K562 (cell line): ENCODE measurements around the gene FASTK. TPM values are rescaled to one million over a fixed set of nuclear protein-coding genes. Genes with fewer than 3 reads are reported as not detected.
A peak's percentile ranks its signal among the peaks of the same experiment; 100 is the strongest.

Experiments
- BCLAF1 ChIP-seq, 2 experiments: fragments of 450-650 bp in 1 of 2; IDR thresholded peaks; 2 replicates each; pipeline ENCODE4 v1.6.1; 2011 to 2017; ENCODE audit warnings: low read depth in 2 of 2, antibody characterized with exemption in 1 of 2, borderline replicate concordance in 1 of 2, low read length in 1 of 2, mild to moderate bottlenecking in 1 of 2, mixed read lengths in 1 of 2; ENCODE audit not compliant: control insufficient read depth in 1 of 2
- BRF2 ChIP-seq: IDR thresholded peaks from 3 replicates; pipeline ENCODE4 v1.6.1; 2011; ENCODE audit warnings: borderline replicate concordance, mild to moderate bottlenecking; ENCODE audit not compliant: insufficient read length, insufficient read depth
- CBX1 ChIP-seq: sonication (generic); IDR thresholded peaks from 2 replicates; pipeline ENCODE4 v1.6.1; 2016; ENCODE audit warnings: antibody characterized with exemption, low read depth, mild to moderate bottlenecking
- CHAMP1 ChIP-seq: fragments of 450-650 bp; IDR thresholded peaks from 2 replicates; pipeline ENCODE4 v1.6.1; 2016; ENCODE audit warnings: mild to moderate bottlenecking
- GTF2A2 ChIP-seq: IDR thresholded peaks from 2 replicates; pipeline ENCODE4 v1.6.1; 2016; ENCODE audit warnings: mild to moderate bottlenecking, missing genetic modification characterization, missing compliant biosample characterization
- HNRNPK ChIP-seq: fragments of 200-400 bp; formaldehyde crosslinking; IDR thresholded peaks from one replicate; pipeline ENCODE4 v1.6.1; 2018; ENCODE audit warnings: mild to moderate bottlenecking, low read depth, low read length; ENCODE audit not compliant: poor library complexity, severe bottlenecking
- ZKSCAN8 ChIP-seq: fragments of 200-800 bp; sonication (Bioruptor generic); IDR thresholded peaks from 2 replicates; pipeline ENCODE4 v1.6.1; 2016; ENCODE audit warnings: missing genetic modification characterization, missing compliant biosample characterization
- ZNF695 ChIP-seq: fragments of 450-650 bp; formaldehyde crosslinking; IDR thresholded peaks from 2 replicates; pipeline ENCODE4 v1.4.0; 2020; ENCODE audit warnings: mild to moderate bottlenecking, moderate library complexity
- polyA plus RNA-seq, 8 experiments: library from polyadenylated mRNA; depleted of rRNA in 4 of 8; stranded (reverse) in 5 of 8; unstranded in 3 of 8; fragments of >200 nt; fragmentation: Nextera tagmentation in 2 of 8; fragmentation: Illumina TruSeq in 1 of 8; extraction: Ambion mirVana in 2 of 8; extraction: Trizol in 1 of 8; gene quantifications; 2 replicates each; pipeline versions ENCODE4 v1.2.1 to v1.2.3, GENCODE V29; 2011 to 2014; ENCODE audit warnings: inconsistent platforms in 1 of 8, missing spikeins in 1 of 8
- total RNA-seq, 7 experiments: library from RNA; depleted of rRNA in 6 of 7; stranded (reverse); fragments of >200 nt in 6 of 7; fragmentation: Illumina TruSeq in 2 of 7; extraction: Trizol in 2 of 7; gene quantifications; 2 replicates each; pipeline versions ENCODE4 v1.2.1 to v1.2.3, GENCODE V29; 2011 to 2021; ENCODE audit warnings: low replicate concordance in 1 of 7
- TF ChIP-seq, protein P1 (sequence below): fragments of 150-350 bp; IDR thresholded peaks from 2 replicates; pipeline ENCODE4 v1.6.1; 2014; ENCODE audit warnings: low read depth, mild to moderate bottlenecking, low read length, borderline replicate concordance
- TF ChIP-seq, protein P2 (sequence below): IDR thresholded peaks from 3 replicates; pipeline ENCODE4 v1.6.1; 2011; ENCODE audit warnings: borderline replicate concordance, mild to moderate bottlenecking, moderate library complexity; ENCODE audit not compliant: insufficient read length; ENCODE audit errors: extremely low read depth

Gene FASTK
- total and polyA plus RNA-seq, 9 of the 15 experiments (the other 6 are each of a cell fraction or from before 2014, with no cell fraction given): 0.51 to 150 (median 48.2) TPM

- no peak for TF ChIP-seq BRF2
- TF ChIP-seq HNRNPK: no peak
- TF ChIP-seq GTF2A2 (tag): no peak
- TF ChIP-seq, protein P1, sequence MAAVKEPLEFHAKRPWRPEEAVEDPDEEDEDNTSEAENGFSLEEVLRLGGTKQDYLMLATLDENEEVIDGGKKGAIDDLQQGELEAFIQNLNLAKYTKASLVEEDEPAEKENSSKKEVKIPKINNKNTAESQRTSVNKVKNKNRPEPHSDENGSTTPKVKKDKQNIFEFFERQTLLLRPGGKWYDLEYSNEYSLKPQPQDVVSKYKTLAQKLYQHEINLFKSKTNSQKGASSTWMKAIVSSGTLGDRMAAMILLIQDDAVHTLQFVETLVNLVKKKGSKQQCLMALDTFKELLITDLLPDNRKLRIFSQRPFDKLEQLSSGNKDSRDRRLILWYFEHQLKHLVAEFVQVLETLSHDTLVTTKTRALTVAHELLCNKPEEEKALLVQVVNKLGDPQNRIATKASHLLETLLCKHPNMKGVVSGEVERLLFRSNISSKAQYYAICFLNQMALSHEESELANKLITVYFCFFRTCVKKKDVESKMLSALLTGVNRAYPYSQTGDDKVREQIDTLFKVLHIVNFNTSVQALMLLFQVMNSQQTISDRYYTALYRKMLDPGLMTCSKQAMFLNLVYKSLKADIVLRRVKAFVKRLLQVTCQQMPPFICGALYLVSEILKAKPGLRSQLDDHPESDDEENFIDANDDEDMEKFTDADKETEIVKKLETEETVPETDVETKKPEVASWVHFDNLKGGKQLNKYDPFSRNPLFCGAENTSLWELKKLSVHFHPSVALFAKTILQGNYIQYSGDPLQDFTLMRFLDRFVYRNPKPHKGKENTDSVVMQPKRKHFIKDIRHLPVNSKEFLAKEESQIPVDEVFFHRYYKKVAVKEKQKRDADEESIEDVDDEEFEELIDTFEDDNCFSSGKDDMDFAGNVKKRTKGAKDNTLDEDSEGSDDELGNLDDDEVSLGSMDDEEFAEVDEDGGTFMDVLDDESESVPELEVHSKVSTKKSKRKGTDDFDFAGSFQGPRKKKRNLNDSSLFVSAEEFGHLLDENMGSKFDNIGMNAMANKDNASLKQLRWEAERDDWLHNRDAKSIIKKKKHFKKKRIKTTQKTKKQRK: no peak
- TF ChIP-seq, protein P2, sequence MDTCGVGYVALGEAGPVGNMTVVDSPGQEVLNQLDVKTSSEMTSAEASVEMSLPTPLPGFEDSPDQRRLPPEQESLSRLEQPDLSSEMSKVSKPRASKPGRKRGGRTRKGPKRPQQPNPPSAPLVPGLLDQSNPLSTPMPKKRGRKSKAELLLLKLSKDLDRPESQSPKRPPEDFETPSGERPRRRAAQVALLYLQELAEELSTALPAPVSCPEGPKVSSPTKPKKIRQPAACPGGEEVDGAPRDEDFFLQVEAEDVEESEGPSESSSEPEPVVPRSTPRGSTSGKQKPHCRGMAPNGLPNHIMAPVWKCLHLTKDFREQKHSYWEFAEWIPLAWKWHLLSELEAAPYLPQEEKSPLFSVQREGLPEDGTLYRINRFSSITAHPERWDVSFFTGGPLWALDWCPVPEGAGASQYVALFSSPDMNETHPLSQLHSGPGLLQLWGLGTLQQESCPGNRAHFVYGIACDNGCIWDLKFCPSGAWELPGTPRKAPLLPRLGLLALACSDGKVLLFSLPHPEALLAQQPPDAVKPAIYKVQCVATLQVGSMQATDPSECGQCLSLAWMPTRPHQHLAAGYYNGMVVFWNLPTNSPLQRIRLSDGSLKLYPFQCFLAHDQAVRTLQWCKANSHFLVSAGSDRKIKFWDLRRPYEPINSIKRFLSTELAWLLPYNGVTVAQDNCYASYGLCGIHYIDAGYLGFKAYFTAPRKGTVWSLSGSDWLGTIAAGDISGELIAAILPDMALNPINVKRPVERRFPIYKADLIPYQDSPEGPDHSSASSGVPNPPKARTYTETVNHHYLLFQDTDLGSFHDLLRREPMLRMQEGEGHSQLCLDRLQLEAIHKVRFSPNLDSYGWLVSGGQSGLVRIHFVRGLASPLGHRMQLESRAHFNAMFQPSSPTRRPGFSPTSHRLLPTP: no peak
- TF ChIP-seq ZNF695 (CRISPR knock-in tag): no peak
- TF ChIP-seq BCLAF1 (IDR thresholded peaks at IDR 0.05; ENCODE audit: borderline replicate concordance in 1 of 2, control insufficient read depth in 1 of 2, low read depth in 2 of 2, low read length in 1 of 2): 0 out of 4 replicates have a peak, but pooled peaks of 1 of the 2 experiments have one; percentile 63
- TF ChIP-seq CBX1: no peak; the same call in 1 of the 2 replicates
- no peak for TF ChIP-seq ZKSCAN8 (CRISPR knock-in tag)
- TF ChIP-seq CHAMP1: no peak
Observed at GRCh38 chr7:151038951-151039849, 41.4 kb downstream of the FASTK start (continued).
